Measurements from ENCODE around the gene BTNL2.

BTNL2 gene

DNA sequence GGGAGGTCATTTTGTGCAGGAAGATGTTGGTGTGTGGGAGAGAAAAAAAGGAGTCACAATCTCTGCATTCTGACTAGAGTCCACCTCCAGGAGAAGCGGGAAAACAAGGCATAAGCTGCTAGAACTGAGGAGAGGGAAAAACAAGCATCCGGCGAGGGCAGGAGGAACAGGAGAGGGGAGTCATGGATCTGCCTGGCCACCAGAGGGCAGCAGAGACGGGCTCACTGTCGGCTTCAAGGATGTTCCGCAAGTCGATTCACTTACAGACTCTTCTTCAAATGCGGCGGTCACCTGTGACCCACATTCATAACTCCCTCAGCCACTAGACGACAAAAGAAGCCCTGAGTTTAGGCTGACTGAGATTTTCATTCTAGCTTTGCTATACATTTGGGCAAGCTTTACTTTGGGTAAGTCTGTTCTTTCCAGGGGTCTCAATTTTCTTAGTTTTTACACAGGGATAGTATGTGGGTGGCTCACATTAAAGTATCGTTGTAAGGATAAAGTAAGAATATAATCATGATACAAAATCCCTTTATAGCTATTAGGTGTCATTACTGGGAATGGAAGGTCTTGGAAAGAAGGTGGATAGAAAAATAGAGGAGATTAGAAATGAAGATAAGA lies 6.6 kb upstream of the BTNL2 start:
- peak in 1 of 2 experiments; percentile 72 for DNase-seq

DNA sequence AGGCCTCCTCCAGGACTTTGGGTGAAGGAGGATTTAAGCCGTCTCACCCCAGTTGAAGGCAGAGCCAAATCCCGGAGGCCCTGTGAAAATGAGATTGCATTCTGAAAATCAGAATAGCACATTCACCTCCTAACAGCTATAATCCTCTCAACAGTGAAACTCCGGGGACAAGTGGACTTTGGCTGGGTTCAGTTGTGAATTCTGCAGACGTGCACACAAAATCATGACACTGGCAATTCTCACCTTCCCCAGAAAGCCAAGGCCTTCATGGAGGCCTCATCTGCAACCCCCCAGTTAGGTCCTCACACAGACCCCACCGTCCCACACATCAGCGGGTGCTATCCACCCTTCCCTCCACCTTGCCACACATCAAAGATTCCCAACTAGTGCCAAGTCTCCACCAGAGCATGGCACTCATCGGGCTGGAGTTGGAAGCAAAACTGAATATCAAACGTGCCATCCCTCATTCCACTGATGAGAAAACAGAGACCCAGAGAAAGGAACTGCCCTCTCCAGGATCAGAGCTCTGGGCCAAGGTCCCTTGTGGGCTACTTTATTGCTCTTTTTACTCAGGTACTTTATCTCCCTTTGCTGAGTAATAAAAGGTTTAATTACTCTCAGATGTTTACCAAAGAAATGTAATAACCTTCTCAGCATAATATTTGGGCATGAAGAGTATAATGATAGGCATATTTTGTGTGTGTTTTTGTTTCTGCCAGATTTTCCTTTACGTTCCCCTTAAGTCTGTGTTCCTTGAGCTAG lies 4.8 kb upstream of the BTNL2 start:
- DNase-seq, result no peak

GRCh38 chr6:32410906-32411305 lies 3.9 kb upstream of the BTNL2 start:
- no peak for DNase-seq

- DNase-seq, result no peak
Observed at GRCh38 chr6:32406197-32406596, 784 bp downstream of the BTNL2 start.

GRCh38 chr6:32405656-32406055 lies 1.3 kb downstream of the BTNL2 start:
- DNase-seq, result no peak

DNA sequence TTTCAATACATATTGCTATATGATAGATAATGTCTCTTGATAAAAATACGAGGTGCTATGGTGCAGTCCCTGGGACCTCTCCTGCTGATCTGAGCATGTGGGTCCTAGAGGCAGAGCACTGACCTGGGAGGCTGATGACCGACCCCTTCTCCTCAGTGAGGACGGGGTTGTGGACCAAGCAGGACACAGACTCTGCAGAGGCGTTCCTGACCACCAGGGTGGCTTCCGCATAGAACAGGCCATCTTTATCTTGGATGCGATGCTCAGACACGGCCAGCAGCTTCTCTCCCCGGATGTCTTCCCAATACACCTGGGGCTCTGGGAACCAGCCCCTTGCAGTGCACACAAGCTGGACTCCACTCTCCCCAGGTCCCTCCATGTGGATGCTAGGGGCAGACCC lies 4.2 kb downstream of the BTNL2 start:
- DNase-seq, result no peak

- DNase-seq, result no peak
Observed at GRCh38 chr6:32401284-32401963, 5.6 kb downstream of the BTNL2 start.

GRCh38 chr6:32397252-32397920 lies 9.6 kb downstream of the BTNL2 start:
- DNase-seq, result no peak

DNA sequence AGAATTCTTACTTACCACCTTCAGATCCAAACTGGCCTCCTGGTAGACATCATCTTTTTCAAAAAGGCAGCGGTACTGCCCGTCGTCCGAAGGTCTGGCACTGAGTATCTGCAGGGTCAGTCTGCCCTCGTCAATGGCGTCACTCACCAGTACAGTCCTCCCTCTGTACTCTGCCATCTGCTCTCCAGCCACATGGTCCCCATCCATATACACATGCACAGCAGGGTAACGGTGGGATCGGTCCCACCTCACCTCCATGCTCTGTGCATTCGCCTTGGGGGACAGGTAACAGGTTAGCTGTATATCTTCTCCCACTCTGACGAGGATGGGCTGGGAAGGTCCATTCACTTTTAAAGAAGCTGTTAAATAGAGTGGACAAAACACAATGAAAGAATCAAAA lies 11.0 kb downstream of the BTNL2 start:
- DNase-seq, result no peak

DNA sequence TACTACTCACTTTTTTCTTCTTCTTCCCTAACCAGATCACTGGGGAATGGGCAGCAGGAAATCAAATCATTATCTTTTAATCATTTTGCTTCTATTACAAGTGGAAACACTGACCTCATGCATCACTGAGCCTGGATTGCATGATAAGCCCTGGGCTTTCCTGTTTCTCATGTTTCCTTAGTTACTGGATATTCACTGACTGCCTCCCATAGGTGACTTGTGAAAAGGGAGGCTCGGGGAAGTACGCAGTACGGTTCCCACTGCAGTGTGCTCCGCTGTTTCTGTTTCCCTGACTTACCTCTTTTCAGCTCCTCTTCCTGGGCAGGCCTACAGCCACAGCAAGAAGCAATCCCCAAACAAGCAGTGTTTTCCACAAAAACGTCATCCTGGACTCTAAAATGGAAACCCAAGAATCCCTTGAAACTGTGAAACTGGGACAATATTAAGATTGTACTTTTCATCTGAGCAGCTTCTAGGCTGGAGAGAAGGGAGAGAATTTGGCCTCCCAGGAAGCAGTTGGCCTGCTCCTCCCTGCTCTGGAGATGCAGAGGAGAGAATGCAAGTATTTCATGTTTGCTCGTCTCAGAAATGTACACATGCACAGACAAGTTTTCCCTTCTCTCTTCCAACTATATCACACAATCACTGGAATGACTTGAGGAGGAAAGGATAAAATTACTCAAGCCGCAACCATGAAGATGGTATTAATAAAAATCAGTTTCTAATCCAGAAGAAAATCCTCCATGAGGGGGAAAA lies 13.1 kb downstream of the BTNL2 start:
- DNase-seq, result peak in 1 of 2 experiments; percentile 22

DNA sequence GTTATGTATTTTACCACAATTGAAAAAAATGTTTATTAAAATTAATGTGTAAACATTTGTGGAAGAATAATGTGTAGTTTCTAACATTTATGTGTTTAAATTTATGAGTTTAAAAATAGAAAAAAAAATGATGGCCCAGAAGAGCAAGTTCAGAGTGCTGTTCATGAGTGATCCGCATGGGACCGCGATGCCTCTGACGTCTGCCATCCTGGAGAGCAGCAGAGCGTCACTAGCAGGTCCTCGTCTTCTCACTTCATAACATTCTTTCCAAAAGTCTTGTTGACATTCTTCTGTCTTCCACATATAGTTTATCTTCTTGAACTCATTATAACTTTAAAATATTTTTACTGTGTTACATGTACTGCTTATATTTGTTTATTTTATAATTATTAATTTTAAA lies 15.5 kb downstream of the BTNL2 start:
- no peak for DNase-seq

DNA sequence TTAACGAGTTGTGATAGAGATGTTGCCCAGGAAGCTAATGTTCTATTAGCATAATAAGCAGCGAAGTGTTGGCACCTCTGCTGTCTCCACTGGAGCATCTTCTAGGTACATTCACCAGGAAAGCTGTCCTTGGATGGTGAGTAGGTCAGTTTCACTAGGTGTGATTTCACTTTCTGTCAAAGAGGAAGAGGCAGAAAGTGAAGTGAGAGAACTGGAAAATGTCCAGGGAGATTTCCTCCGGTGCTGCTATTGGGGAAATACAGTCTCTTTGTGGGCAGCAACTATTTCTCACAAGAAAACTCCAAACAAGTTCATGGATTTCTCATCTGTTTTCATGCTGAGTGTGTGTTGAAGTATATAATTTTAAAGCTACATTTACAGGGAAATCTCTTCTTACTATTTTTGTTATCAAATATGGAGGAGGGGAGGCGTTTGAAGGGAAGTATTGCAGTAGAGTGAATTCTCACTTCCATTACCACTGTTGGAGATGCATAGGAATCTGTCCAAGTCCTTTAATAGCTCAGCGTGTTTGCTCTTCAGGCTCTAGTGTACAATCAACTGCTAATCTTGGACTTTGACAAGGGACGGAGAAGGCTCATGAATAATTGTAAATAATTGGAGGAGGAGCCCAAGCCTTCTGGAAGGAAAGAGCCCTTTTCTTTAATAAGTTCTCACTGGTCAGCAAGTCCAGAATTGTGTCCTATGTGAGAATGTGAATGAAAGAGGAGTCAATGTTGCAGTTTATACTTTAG lies 19.2 kb downstream of the BTNL2 start:
- no peak for DNase-seq

DNA sequence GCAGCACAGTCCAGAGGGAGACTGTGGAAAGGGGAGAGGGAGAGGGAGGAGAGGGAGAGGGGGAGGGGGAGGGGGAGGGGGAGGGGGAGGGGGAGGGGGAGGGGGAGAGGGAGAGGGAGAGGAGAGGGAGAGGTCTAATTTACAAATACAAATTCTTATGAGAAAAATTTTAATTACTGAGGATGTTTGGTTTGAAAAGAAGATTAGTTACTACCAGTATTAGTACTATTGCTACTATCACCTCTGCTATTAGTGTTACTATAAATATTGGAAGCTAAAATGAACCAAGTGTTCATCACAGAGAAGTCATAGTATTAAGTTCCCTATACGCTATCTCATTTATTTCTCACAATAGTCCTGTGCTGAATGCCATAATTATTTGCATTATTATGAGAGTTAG lies 20.9 kb downstream of the BTNL2 start:
- DNase-seq, result no peak

GRCh38 chr6:32382757-32383420 lies 24.1 kb downstream of the BTNL2 start:
- no peak for DNase-seq

DNA sequence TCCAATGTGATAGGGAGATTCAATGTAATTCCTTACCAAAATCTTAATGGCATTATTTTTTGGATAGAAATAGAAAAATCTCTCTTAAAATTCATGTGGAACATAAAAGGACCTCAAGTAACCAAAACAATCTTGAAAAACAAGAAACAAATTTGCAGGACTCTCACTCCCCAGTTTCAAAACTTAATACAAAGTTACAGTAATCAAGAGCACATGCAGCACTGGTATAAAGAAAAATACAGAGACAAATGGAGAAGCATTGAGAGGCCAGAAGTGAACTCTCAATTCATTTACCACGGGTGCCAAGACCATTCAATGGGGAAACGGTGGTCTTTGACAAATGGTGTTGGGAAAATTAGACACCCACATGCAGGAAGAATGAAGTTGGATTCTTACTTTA lies 27.4 kb downstream of the BTNL2 start:
- DNase-seq, result no peak

- no peak for DNase-seq
Observed at GRCh38 chr6:32375739-32376529, 31.0 kb downstream of the BTNL2 start.

GRCh38 chr6:32371803-32372202 lies 35.2 kb downstream of the BTNL2 start, which contains the start of gene TSBP1:
TSBP1 (minus strand) TSS chr6:32371903; CDS start chr6:32371706, 197 bp downstream.
- DNase-seq, result no peak

DNA sequence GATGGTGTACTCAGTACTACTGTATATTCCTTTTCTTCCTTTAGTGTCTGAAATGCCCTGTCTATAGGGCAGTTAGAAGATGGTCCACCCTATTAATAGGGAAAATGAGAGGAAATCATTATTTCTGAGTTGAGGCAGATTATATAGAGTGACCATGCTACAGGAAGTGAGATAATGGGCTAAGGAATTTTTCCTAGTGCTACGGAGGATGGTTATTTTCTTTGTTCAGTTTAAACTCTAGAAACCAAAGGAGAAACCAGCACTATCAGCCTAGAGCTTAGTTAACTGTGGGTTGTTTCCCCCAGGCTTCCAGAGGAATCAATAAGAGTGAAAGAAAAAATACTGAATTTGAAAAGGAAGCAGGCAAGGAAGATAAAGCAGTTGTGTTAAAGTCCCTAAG lies 35.8 kb downstream of the BTNL2 start:
- no peak for DNase-seq

- DNase-seq, result peak in 1 of 2 experiments; percentile 16
Observed at GRCh38 chr6:32370505-32370904, 36.5 kb downstream of the BTNL2 start.

DNA sequence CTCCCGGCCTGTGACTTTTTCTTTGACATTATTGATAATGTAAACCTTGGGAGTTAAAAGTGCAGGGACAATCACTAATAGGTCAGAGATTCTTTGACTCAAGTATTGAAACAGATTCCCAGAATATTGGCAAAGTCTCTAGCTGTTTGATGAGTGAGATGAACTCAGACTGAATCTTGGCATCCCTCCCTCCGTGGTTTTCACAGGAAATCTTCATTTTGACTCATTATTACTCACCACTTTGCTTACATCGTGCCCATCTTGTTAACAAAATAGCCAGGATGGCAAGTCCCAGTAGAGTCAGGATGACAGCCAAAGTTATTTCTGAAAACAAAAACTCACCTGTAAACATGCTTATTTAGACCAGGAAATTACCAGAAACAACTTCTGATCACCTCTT lies 37.3 kb downstream of the BTNL2 start:
- peak; percentile 63 to 89 for DNase-seq

DNA sequence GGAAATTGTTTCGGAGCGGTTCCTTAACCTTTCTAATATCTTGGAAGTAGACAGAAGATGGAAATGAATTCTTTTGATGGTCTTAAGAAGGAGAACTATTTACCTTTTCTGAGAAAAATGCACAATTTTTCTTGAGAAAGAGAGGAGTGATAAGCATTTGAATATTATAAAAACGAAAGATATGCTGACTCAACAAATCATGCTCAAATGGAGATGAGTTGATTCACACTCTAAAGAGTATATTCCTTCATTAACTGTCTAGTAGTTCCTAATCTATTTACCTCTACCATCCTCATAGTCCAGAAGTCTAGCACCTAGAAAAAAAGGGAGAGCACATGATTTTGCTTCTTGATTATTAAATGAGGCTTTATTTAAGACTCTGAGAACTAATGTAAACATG lies 39.3 kb downstream of the BTNL2 start:
- DNase-seq, result no peak
